K562 (cell line): Measurements from ENCODE around the gene CUX1. TPM values are rescaled to one million over a fixed set of nuclear protein-coding genes. Genes with fewer than 3 reads are reported as not detected.

ENCODE experiments used
- ATAC-seq: fragments of 200-7000 bp; cut with Tn5 transposase; 3 replicates; pipeline ENCODE4 v1.9.1; 2020; ENCODE audit warnings: moderate library complexity
- BruUV-seq: library from RNA; stranded (reverse); fragments of 400-500 nt; replicated peaks from 2 replicates; lab custom pipeline; 2021; lab: Mats Ljungman, UMichigan
- CTCF ChIA-PET: fragments of 300-600 bp; formaldehyde crosslinking; extraction: SDS; loops from one replicate; lab custom pipeline; 2021; ENCODE audit warnings: low intra/inter-chr PET ratio; lab: Yijun Ruan, JAX
- POLR2A ChIA-PET: fragments of 300-600, 350-650 bp; sonication (Branson Sonifier 250); formaldehyde crosslinking; extraction: SDS; loops from one replicate; lab custom pipeline; 2021; ENCODE audit warnings: antibody characterized with exemption, inconsistent platforms; lab: Yijun Ruan, JAX
- DNase-seq, 4 experiments: peaks; one replicate each; pipeline versions ENCODE4 v3.0.0 to v3.0.0-alpha.2; 2011 to 2018; ENCODE audit warnings: low spot score in 3 of 4, mixed read lengths in 3 of 4; ENCODE audit errors: extremely low read depth in 1 of 4
- FAIRE-seq: peaks from 2 replicates; lab custom pipeline; 2011; peaks lifted over from hg19 to GRCh38; lab: Jason Lieb, UNC
- H2AFZ ChIP-seq: 2 replicates; pipeline ENCODE4 v1.6.0; 2011; ENCODE audit warnings: low read depth, low read length, control low read depth, inconsistent platforms
- H3K27ac ChIP-seq: fragments of 200-600 bp; 3 replicates; pipeline ENCODE4 v1.8.0; 2011; ENCODE audit warnings: low read depth, mild to moderate bottlenecking, control low read depth, inconsistent platforms, low read length, moderate library complexity, mixed read lengths; ENCODE audit errors: extremely low read depth
- H3K27me3 ChIP-seq, 2 experiments: fragments of 300-600 bp in 1 of 2; 2 replicates in 1 of 2; 3 replicates in 1 of 2; pipeline versions ENCODE4 v1.6.0 to v1.8.0; 2011; ENCODE audit warnings: inconsistent platforms in 2 of 2, low read length in 2 of 2, mild to moderate bottlenecking in 1 of 2, mixed read lengths in 1 of 2, moderate library complexity in 1 of 2; ENCODE audit not compliant: control insufficient read depth in 2 of 2, insufficient read depth in 2 of 2
- H3K36me3 ChIP-seq: fragments of 300-600 bp; 3 replicates; pipeline ENCODE4 v1.8.0; 2011; ENCODE audit warnings: mild to moderate bottlenecking, low read length, inconsistent platforms; ENCODE audit not compliant: control insufficient read depth, insufficient read depth
- H3K4me1 ChIP-seq, 2 experiments: fragments of 200-600 bp in 1 of 2; replicated peaks in 1 of 2; 2 replicates in 1 of 2; 3 replicates in 1 of 2; pipeline versions ENCODE4 v1.5.1 to v1.8.0; 2011; ENCODE audit warnings: inconsistent platforms in 2 of 2, low read length in 2 of 2, mild to moderate bottlenecking in 1 of 2, mixed read lengths in 1 of 2, moderate library complexity in 1 of 2; ENCODE audit not compliant: control insufficient read depth in 2 of 2, insufficient read depth in 2 of 2
- H3K4me2 ChIP-seq: 2 replicates; pipeline ENCODE4 v1.6.1; 2011; ENCODE audit warnings: low read length, control low read depth, inconsistent platforms, mixed read lengths; ENCODE audit not compliant: insufficient read depth
- H3K4me3 ChIP-seq: fragments of 200-600 bp; sonication (generic), shearing (Covaris generic); 2 replicates; pipeline ENCODE4 v1.5.1; 2016; ENCODE audit warnings: control low read depth, inconsistent platforms
- H3K79me2 ChIP-seq: fragments of 200-600 bp; 3 replicates; pipeline ENCODE4 v1.8.0; 2011; ENCODE audit warnings: low read length, inconsistent platforms; ENCODE audit not compliant: control insufficient read depth, insufficient read depth
- H3K9ac ChIP-seq, 2 experiments: 2 replicates each; pipeline versions ENCODE4 v1.6.0 to v1.6.1; 2011; ENCODE audit warnings: low read depth in 2 of 2, low read length in 2 of 2, control low read depth in 1 of 2, inconsistent platforms in 1 of 2, mild to moderate bottlenecking in 1 of 2, mixed read lengths in 1 of 2; ENCODE audit not compliant: insufficient read depth in 1 of 2
- H3K9me1 ChIP-seq: one replicate; pipeline ENCODE4 v1.6.0; 2011; ENCODE audit warnings: inconsistent platforms, mild to moderate bottlenecking, low read length, moderate library complexity; ENCODE audit not compliant: control insufficient read depth, insufficient read depth
- H3K9me3 ChIP-seq: replicated peaks from 2 replicates; pipeline ENCODE4 v1.5.1; 2011; ENCODE audit warnings: low read depth, low read length, inconsistent platforms; ENCODE audit not compliant: control insufficient read depth, insufficient read depth
- H4K20me1 ChIP-seq: replicated peaks from 2 replicates; pipeline ENCODE4 v1.6.1; 2011; ENCODE audit warnings: low read length, inconsistent platforms, mixed read lengths; ENCODE audit not compliant: control insufficient read depth, insufficient read depth
- E2F8 ChIP-seq: fragments of 450-650 bp; IDR thresholded peaks from 2 replicates; pipeline ENCODE4 v1.7.1; 2018; ENCODE audit warnings: mild to moderate bottlenecking, low read depth; ENCODE audit not compliant: partially characterized antibody
- ELF2 ChIP-seq: fragments of 250-450 bp; sonication (Bioruptor Pico); IDR thresholded peaks from 2 replicates; pipeline ENCODE4 v1.5.0; 2021; ENCODE audit warnings: mild to moderate bottlenecking
- FOS ChIP-seq: IDR thresholded peaks from 3 replicates; pipeline ENCODE4 v1.6.1; 2011; ENCODE audit not compliant: insufficient read length; ENCODE audit errors: extremely low read depth
- MECOM ChIP-seq: fragments of 250-450 bp; sonication (Bioruptor Pico); IDR thresholded peaks from 2 replicates; pipeline ENCODE4 v1.8.0; 2022; ENCODE audit warnings: inconsistent platforms
- NFE2L1 ChIP-seq: fragments of 450-650 bp; IDR thresholded peaks from 2 replicates; pipeline ENCODE4 v1.6.1; 2016; ENCODE audit warnings: missing genetic modification characterization, low read depth, mild to moderate bottlenecking, missing compliant biosample characterization, moderate library complexity, borderline replicate concordance
- PCBP1 ChIP-seq: fragments of 200-400 bp; formaldehyde crosslinking; IDR thresholded peaks from 2 replicates; pipeline ENCODE4 v1.6.1; 2018; ENCODE audit warnings: mild to moderate bottlenecking, low read depth, low read length; ENCODE audit not compliant: poor library complexity, severe bottlenecking
- POLR2H ChIP-seq: IDR thresholded peaks from 2 replicates; pipeline ENCODE4 v1.6.1; 2016; ENCODE audit warnings: missing genetic modification characterization, low read depth, mild to moderate bottlenecking, control low read depth, missing compliant biosample characterization, moderate library complexity
- SAFB2 ChIP-seq: fragments of 200-400 bp; formaldehyde crosslinking; IDR thresholded peaks from 2 replicates; pipeline ENCODE4 v1.6.1; 2018; ENCODE audit warnings: borderline replicate concordance, low read length, low read depth, moderate library complexity; ENCODE audit not compliant: severe bottlenecking
- SETDB1 ChIP-seq: IDR thresholded peaks from one replicate; pipeline ENCODE4 v1.6.1; 2012; ENCODE audit warnings: low read length, control low read depth, inconsistent platforms
- SP2 ChIP-seq: IDR thresholded peaks from 2 replicates; pipeline ENCODE4 v1.6.1; 2011; ENCODE audit warnings: mild to moderate bottlenecking, low read depth, low read length, moderate library complexity; ENCODE audit not compliant: poor library complexity, severe bottlenecking; ENCODE audit errors: extremely low read depth
- ZC3H11A ChIP-seq: IDR thresholded peaks from 2 replicates; pipeline ENCODE4 v1.6.1; 2012; ENCODE audit warnings: low read depth, low read length, improper control_type of control experiment
- ZNF707 ChIP-seq: fragments of 250-450 bp; sonication (Bioruptor Pico); conservative IDR thresholded peaks from 2 replicates; pipeline ENCODE4 v1.8.0; 2022; ENCODE audit warnings: inconsistent platforms, mild to moderate bottlenecking, moderate library complexity
- WGBS: fragments of 100-300 bp; shearing (Covaris generic); methylation state at CpG from one replicate; pipeline ENCODE4 v1.1.6; 2016; ENCODE audit warnings: low coverage, mixed read lengths; ENCODE audit not compliant: insufficient coverage; ENCODE audit errors: missing lambda C conversion rate; 5-methylcytosine and 5-hydroxymethylcytosine counted together
- in situ Hi-C: fragments of 300-500 bp; cut with MboI; formaldehyde crosslinking; loops from 4 replicates; pipeline ENCODE4 v1.15.0; 2018; ENCODE audit warnings: inconsistent platforms, mixed read lengths
- intact Hi-C: fragments of 100-400 bp; cut with micrococcal nuclease; formaldehyde crosslinking; loops from 2 replicates; pipeline ENCODE4 v1.14.2; 2022
- polyA plus RNA-seq, 8 experiments: library from polyadenylated mRNA; depleted of rRNA in 4 of 8; stranded (reverse) in 5 of 8; unstranded in 3 of 8; fragments of >200 nt; fragmentation: Nextera tagmentation in 2 of 8; fragmentation: Illumina TruSeq in 1 of 8; extraction: Ambion mirVana in 2 of 8; extraction: Trizol in 1 of 8; gene quantifications; 2 replicates each; pipeline versions ENCODE4 v1.2.1 to v1.2.3, GENCODE V29; 2011 to 2014; ENCODE audit warnings: inconsistent platforms in 1 of 8, missing spikeins in 1 of 8
- total RNA-seq, 7 experiments: library from RNA; depleted of rRNA in 6 of 7; stranded (reverse); fragments of >200 nt in 6 of 7; fragmentation: Illumina TruSeq in 2 of 7; extraction: Trizol in 2 of 7; gene quantifications; 2 replicates each; pipeline versions ENCODE4 v1.2.1 to v1.2.3, GENCODE V29; 2011 to 2021; ENCODE audit warnings: low replicate concordance in 1 of 7

Gene CUX1
- total and polyA plus RNA-seq, 9 of the 15 experiments (the other 6 are each of a cell fraction or from before 2014, with no cell fraction given), result 3.6 to 55.3 (median 25.2) TPM

- Histone ChIP-seq H3K4me1 (peaks cover 37 to 43% of the 10 kb centered on the region in 2 experiments), H4K20me1 (peaks cover 16% of the 10 kb centered on the region), H3K9me1 (no peaks in the 10 kb centered on the region)
- FAIRE-seq, result no peak
- CTCF ChIA-PET, result no interaction called here
- intact Hi-C loops, result loop anchor here (5.0 kb wide), 2 partner anchors 82 to 183 kb away; partner anchors contain the start of gene CUX1
- no peak for TF ChIP-seq ZNF707 (CRISPR knock-in tag)
- no peak for TF ChIP-seq SETDB1
- no peak for TF ChIP-seq E2F8
- TF ChIP-seq NFE2L1 (tag), result no peak
- TF ChIP-seq SP2, result no peak
- TF ChIP-seq FOS, result no peak
- no peak for TF ChIP-seq SAFB2
- TF ChIP-seq ELF2 (CRISPR knock-in tag), result no peak
- no peak for TF ChIP-seq POLR2H
- TF ChIP-seq ZC3H11A, result no peak
- no peak for TF ChIP-seq PCBP1
- TF ChIP-seq MECOM (CRISPR knock-in tag), result no peak
- TF ChIP-seq, all 486 proteins: peak for 0
- POLR2A ChIA-PET, result interaction anchor here (0.6 to 4.3 kb wide), 2 partner anchors 17 to 202 kb away, joined by 3 to 17 read pairs; no protein-coding TSS in a partner anchor
- no peaks in the 10 kb centered on the region for H3K9me3 ChIP-seq
- no peak overlapping the region for H3K4me3 ChIP-seq
- 76% methylated on average over 7 of the region's 7 CpGs for WGBS
- H3K27me3 ChIP-seq, result no peaks in the 10 kb centered on the region
- DNase-seq (no peak), ATAC-seq (no peak)
- H3K27ac ChIP-seq, result no peak overlapping the region
- no peak overlapping the region for H3K4me2 ChIP-seq
- no peaks in the 10 kb centered on the region; the same call in 1 of the 3 replicates for H3K36me3 ChIP-seq
- no peak overlapping the region for H2AFZ ChIP-seq
- peaks cover 90% of the 10 kb centered on the region for H3K79me2 ChIP-seq
- BruUV-seq, result no TSS peak
- H3K9ac ChIP-seq, result no peak overlapping the region
- in situ Hi-C loops, result no loop called here
Observed at GRCh38 chr7:101899616-101900015, 82.2 kb downstream of the CUX1 start.
